ENCODE data around the gene KDM5A.

Gene KDM5A

DNA sequence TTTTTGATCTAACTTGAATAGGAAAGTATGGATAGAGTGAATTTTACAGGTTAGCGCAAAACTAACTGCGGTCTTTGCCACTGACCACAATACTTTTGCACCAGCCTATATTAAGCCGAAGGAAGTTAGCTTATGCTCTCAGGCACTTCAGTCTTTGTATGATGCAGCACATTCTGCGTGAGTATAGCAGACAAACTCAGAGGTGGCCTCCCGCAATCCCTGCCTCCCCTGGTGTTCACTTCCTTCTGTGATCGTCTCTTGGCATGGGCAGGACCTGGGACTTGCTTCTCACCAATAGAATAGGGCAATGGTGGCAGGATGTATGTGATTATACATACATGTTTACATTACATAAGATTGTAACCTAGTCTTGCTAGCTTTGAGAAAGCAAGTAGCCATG, 116.2 kb downstream of the KDM5A start:
- DNase-seq (ENCODE audit: low spot score) = no peak

DNA sequence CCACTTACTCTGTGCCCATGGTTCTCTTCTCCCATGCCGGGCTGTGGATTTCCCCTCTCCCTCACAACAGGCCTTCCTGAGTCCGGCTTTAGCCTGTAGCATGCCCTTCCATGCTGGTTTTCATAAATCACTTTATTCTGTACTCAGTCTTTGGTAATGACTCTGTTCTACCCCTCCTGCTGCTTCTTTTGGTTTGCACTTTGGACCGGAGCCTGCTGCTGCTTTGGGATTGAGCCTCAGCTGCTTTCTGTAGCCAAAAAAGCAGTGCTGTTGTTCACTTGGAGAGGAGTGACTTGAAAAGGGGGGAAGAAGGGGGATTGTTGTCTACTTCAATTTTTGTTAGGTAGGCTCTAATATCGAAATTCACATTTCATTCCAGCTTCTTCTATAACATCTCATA, 118.0 kb downstream of the KDM5A start:
- DNase-seq (ENCODE audit: low spot score) = peak; percentile 39

DNA sequence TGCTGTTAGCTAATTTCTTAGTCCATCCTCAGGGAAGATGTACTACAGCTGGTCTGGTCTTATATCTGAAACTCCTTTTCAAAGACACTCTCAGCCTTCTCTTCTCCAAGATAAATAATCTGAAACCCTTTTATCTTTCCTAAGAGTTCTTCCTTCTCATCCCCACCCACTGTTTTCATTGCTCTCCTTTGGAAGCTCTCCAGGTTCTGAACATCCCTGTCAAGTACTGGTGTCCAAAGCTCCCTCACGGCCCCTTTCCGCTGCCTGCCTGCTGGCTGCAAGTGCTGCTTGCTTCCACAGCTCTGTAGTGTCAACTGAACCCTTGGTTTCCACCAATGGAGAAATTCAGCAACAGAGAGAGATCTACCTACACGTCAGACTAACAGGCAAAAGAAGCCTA, 119.9 kb downstream of the KDM5A start:
- peak; percentile 22 for DNase-seq (ENCODE audit: low spot score)

- no peak for DNase-seq (ENCODE audit: low spot score)
Observed at GRCh38 chr12:268483-268840, 120.7 kb downstream of the KDM5A start.

DNA sequence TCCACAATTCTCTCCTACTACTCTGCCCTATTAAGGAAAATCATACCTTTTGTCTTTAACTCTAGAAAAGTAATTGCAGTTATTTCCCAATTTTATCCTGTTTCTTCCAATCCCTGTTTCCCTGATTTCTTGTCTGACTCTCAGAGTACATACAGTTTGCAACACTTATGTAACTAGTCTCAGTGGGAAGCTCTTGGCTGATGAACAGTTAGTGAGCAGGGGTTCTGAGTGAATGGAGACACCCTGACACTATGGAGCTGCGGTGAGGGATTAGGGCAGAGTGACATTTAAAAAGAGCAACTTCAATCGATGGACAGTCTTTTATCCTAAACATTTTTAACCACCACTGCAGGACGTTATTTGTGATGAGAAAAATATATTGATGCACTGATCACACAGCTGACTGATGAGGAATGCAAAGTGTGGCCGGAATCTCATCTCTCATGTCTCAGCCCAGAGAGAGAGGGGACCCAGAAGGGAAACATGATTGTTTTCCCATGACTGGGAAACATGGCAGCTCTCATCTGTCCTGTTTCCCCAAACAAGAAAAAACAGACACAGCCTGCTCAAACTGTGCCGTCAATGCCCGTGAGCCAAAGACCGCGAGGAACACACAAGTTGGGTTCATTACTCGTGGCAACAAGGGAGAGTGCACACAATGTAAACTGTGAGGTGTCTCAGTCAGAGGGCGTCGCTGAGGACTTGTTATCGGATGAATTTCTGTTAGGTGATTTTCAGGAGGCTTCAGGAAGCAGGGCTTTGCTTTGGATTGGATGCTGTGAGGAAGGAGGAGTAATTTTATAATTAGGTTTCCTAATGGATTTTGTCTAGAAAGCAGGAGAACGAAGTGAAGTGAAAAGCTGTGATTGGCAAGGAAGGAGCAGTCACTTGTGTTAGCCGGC, 121.3 kb downstream of the KDM5A start:
- DNase-seq (ENCODE audit: low spot score) = no peak

DNA sequence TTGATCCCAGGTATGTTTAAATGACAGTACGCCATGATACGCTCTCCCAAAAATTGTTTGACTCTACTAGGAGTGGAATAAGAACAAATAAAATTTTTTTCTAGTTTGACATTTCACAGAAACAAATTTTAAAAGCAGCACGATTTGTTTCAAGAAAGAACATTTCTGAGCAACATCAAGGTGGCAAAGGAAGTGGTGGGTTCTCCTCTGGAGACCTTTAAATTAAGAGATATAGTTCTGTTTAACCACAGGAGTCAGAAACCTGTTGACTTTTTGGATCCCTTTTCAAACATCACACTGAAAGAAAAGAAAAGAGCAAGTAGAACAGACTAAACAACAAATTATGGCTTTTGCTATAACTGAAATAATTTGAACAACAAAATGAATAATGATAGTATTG, 124.0 kb downstream of the KDM5A start:
- DNase-seq (ENCODE audit: low spot score) = no peak

DNA sequence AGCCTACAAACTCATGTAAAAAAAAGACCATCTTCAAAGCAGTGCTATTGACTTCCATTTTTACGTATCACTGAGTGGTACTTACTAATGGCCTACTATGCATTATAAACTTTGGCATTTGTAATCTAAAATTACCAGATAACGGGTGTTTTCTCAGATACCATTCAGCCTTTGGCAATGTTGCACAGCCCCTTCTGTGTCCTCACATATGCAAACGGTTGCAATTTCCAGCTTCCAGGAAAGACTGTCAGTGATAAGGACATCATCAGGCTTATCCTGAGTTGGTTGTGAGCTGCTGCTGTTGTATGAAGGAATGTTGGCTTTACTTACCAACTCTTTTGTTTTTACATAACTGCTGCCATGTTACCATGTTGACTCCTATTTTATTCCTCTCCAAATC, 124.9 kb downstream of the KDM5A start:
- no peak for DNase-seq (ENCODE audit: low spot score)

DNA sequence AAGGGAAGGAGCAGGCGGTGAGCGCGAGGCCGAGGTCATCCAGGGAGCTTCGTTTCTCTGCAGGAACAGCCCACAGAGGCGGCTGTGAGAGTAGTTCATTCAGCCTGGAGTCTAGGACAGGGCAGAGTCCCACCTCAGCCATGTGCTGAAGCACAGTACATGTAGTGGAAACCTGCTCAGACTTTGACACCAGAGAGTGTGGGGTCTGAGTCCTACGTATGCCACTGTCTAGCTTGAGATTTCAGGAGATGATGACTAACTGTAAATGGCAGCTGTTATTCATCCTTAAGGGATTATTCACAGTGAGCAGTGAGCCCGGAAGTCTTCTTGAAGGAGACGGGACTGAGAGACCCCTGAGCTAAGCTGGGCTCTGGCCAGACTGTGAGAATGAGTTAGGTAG, 125.5 kb downstream of the KDM5A start:
- no peak for DNase-seq (ENCODE audit: low spot score)

- no peak for DNase-seq (ENCODE audit: low spot score)
Observed at GRCh38 chr12:262817-263216, 126.3 kb downstream of the KDM5A start, which contains the start of gene SLC6A13. TSS of gene SLC6A13 (minus strand) at chr12:262836. CDS start at chr12:260052, 2,784 bp downstream.

DNA sequence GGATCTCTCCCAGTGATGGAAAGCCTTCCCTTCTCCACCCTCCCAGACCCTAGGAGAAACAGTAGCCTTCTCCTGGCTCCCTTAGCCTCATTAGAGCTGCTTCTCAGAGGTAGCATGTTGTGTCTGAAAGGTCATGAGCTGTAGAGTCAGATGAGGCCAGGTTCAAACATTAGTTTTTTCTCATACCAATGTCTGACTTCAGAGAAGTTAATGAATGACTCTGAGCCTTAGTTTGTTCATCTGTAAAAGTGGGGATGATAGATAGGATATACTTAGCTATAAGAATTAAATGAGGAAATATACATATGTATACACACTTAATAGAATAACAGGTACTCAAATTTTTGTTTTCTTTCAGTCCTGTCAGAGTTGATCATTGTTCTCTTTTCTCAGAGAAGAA, 127.0 kb downstream of the KDM5A start:
- no peak for DNase-seq (ENCODE audit: low spot score)

GRCh38 chr12:257521-258321, 131.4 kb downstream of the KDM5A start:
- DNase-seq (ENCODE audit: low spot score) = no peak

- DNase-seq (ENCODE audit: low spot score) = no peak
Observed at GRCh38 chr12:256958-257357, 132.2 kb downstream of the KDM5A start.

DNA sequence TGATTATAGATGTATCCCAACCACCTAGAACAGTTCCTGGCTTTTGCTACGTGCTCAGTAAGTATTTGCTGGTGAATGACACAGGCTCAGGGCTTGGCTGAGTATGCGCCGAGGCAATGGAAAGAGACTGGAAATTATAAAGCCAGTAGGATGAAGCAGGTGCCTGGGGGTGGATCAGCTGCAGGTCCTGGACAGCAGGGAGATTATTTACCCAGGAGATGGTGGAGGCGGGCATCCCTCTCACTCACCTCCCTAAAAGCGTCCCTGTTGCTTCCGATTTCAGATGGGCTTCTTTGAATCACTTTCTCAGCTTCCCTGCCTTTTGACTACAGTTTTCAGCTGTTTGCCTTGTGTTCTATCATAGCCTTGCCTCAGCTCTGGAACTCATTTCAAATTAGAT, 132.9 kb downstream of the KDM5A start:
- no peak for DNase-seq (ENCODE audit: low spot score)

DNA sequence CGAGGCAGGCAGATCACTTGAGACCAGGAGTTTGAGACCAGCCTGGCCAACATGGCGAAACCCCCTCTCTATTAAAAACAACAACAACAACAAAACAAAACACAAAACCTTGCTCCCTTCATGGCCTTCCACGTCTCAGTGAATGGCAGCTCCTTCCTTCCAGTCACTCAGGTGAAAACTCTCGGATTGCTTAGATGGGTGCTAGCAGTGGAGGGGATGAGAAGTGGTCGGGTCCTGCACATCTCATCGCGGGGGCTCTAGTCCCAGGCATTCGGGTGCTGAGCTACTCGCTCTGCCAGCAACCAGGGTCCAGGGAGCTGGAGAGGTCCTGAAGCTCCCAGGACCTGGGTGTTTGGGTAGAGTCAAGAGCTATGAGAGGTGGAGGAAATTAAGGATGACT, 134.2 kb downstream of the KDM5A start:
- no peak for DNase-seq (ENCODE audit: low spot score)

DNA sequence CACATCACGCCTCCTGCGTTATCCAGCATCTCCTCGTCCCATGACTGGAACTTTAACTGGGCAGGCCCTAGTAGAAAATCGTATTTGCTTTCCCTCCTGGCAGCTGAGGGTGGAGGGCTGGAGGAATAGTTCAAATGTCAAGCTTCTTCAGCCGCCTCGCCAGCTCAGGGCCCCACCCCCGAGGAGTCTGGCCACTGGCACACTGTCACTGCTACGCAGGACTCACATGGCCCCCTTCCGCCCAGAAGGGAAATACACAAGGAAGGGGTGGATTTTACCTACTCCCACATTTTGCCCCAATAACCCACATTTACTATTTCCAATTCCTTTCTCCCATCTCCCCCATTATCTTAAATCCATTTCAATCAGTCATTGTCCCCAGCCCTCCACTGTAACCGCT, 135.1 kb downstream of the KDM5A start:
- DNase-seq (ENCODE audit: low spot score) = no peak

DNA sequence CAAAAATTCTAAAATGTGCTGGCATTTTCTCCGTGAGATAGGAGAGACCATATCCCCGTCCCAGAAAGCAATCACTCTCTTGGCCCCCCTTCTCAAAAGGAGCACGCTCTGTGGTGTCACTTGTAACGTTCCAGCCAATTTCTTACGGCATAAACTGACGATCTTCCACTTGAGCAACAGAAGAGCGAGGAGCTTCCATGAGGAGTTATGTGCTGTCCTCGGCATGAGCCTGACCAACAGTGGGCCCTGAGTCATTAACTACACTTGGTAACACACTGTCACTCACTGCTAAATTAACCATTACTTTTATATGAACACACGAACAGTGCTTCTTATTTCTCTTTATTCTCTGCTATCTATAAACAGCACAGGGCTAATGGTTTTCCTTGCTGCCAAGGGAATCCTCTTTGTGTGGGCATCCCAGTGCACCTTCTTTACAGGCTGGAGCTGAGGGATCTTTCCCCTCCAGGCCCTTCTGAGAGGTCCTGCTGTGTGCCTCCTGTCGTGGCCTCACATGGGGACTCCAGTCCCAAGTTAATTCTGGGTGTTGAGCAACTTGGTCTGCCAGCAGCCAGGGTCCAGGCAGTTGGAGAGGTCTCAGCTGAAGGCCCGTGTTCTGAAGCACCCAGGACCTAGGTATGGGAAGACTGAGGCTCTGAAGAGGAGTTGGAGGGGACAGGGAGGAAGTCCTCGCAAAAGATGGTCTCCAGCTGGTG, 135.8 kb downstream of the KDM5A start:
- no peak for DNase-seq (ENCODE audit: low spot score)

GRCh38 chr12:252636-253035, 136.5 kb downstream of the KDM5A start:
- no peak for DNase-seq (ENCODE audit: low spot score)

DNA sequence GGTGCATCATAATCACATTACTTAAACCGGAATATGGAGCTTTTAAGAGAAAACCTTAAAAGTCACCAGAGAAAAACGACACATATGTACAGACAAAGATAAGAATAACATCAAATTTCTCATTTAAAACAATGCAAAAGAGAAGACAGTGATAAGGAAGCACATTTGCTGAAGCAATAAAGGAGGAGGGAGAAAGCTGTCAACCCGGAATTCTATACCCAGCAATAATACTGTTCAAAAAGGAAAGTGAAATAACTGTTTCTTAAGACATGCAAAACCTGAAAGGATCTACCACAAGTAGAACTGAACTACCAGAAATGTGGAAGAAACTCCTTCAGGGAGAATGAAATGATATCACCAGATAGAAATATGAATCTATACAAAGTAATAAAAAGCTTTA, 141.8 kb downstream of the KDM5A start:
- DNase-seq (ENCODE audit: low spot score) = no peak

DNA sequence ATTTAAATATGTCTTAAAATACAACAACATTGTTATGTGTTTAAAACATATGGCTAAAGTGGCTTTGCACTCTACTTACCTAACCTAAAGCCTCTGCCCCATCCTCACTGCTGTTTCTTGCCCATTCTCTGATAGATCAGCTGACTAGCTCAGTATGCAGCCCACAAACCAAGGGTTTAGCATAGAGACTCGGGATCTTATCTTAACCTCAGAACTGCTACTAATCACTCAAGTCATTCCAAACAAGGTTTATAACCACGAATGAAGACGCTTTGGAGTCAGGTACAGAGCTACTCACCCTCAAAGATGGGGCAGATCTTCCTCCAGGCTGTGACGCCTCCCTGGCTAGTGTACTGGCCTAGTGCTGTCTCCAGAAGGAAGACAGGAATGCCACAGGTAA, 145.7 kb downstream of the KDM5A start:
- DNase-seq (ENCODE audit: low spot score) = no peak

DNA sequence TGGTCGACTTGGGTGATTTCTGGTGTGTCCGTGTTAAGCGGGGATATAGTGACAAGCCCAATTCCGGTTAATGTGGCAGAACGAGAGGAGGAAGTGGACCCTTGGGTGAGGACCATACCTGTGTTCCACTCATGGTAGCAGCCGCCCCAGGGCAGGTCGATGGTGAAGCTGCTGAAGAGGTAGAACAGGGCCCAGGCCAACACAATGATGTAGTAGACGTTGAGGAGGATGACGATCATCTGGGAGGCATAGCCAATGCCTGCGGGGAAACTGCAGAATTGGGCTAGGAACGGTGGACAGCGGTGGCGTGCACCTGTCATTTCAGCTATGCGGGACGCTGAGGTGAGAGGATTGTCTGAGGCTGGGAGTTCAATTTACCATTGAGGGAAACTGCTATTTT, 146.6 kb downstream of the KDM5A start:
- DNase-seq (ENCODE audit: low spot score) = no peak

- DNase-seq (ENCODE audit: low spot score) = no peak
Observed at GRCh38 chr12:241266-241665, 147.9 kb downstream of the KDM5A start.

DNA sequence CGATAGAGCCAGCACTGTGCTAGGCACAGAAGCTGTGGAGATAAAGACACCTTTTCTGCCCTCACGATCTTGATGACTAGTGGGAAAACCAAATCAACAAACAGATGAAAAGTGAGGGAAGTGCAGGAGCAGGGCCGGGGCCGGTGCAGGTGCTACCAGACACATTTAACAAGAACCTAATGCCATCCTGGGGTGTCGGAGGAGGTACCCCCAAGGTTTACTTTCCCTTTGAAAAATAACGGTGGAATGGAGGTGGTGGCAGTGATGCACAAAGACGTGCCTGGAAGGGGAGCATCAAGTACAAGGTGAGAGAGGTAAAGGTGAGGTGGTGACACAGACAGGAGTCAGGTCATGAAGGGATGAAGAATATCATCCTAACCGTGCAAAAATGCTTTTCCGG, 148.6 kb downstream of the KDM5A start:
- DNase-seq (ENCODE audit: low spot score) = no peak

Measured in pons (tissue), 1 donor.